Uterus (tissue), 2 donors: ENCODE results near the gene VAV3.

Experiments
- CTCF ChIP-seq, 4 experiments: fragments of 200-600 bp in 2 of 4; fragments of 450-650 bp in 2 of 4; sonication (generic) in 2 of 4; IDR thresholded peaks; one replicate each; pipeline ENCODE4 v1.5.1; 2016 to 2019; ENCODE audit warnings: antibody characterized with exemption in 4 of 4, mild to moderate bottlenecking in 2 of 4, moderate library complexity in 1 of 4
- POLR2A ChIP-seq, 2 donors: fragments of 450-650 bp; IDR thresholded peaks; one replicate each; pipeline ENCODE4 v1.6.1; 2016; ENCODE audit warnings: antibody characterized with exemption in 2 of 2, mild to moderate bottlenecking in 1 of 2, moderate library complexity in 1 of 2

GRCh38 chr1:107879346-107879745, 85.6 kb downstream of the VAV3 start:
- TF ChIP-seq CTCF (IDR thresholded peaks at IDR 0.05) (no peak), POLR2A (IDR thresholded peaks at IDR 0.05) (no peak)
